ENCODE results near the gene NCOR2. TPM values are rescaled to one million over a fixed set of nuclear protein-coding genes. Genes with fewer than 3 reads are reported as not detected.

NCOR2 gene
- total and polyA plus RNA-seq, 2 of the 8 experiments (the other 6 are each of a cell fraction or from before 2014, with no cell fraction given): 14.8 to 275 TPM

GRCh38 chr12:124549629-124550028 lies 17.8 kb downstream of the NCOR2 start:
- Histone ChIP-seq H3K4me3 (ENCODE audit: extremely low read depth in 1 of 4, insufficient read depth in 2 of 4, low read depth in 3 of 4, low read length in 4 of 4) (no peak overlapping the region), H3K18ac (ENCODE audit: extremely low read depth, low read length) (no peak overlapping the region), H3K36me3 (ENCODE audit: control insufficient read depth in 2 of 4, insufficient read depth in 4 of 4, low read length in 3 of 4) (peaks cover 0 to 3% (median 0%) of the 10 kb centered on the region in 4 experiments; a peak in 2 of 8 replicates), H3K27me3 (replicated peaks in 1 of 4; ENCODE audit: control insufficient read depth in 3 of 4, extremely low read depth in 1 of 4, insufficient read depth in 3 of 4, low read length in 3 of 4) (no peaks in the 10 kb centered on the region), H2BK120ac (replicated peaks; ENCODE audit: low read depth, low read length) (no peak overlapping the region), H3K27ac (ENCODE audit: low read depth, low read length) (no peak overlapping the region), H2AFZ (ENCODE audit: low read length) (no peak overlapping the region), H4K20me1 (replicated peaks in 1 of 2; ENCODE audit: control insufficient read depth in 1 of 2, insufficient read depth in 2 of 2, low read length in 2 of 2) (peaks cover 28 to 51% of the 10 kb centered on the region in 2 experiments), H3K4ac (replicated peaks; ENCODE audit: insufficient read length, low read depth, low read length) (no peak overlapping the region), H3K79me2 (ENCODE audit: control insufficient read depth in 1 of 2, insufficient read depth in 2 of 2, low read length in 2 of 2) (peaks cover 60 to 100% of the 10 kb centered on the region in 2 experiments), H4K8ac (ENCODE audit: extremely low read depth, insufficient read depth, low read length) (no peak overlapping the region; the same call in none of the 2 replicates), H3K4me2 (ENCODE audit: insufficient read depth in 1 of 2, low read depth in 2 of 2, low read length in 2 of 2) (no peak overlapping the region), H2BK15ac (ENCODE audit: low read length) (no peak overlapping the region), H4K5ac (ENCODE audit: insufficient read length, low read depth, low read length) (no peak overlapping the region), H3K9ac (replicated peaks in 1 of 4; ENCODE audit: extremely low read depth in 1 of 4, low read depth in 3 of 4, low read length in 3 of 4) (no peak overlapping the region), H2BK5ac (ENCODE audit: low read depth, low read length) (no peak overlapping the region; the same call in 1 of the 2 replicates), H3K79me1 (ENCODE audit: low read depth, low read length) (peaks cover 21% of the 10 kb centered on the region), H3K23me2 (ENCODE audit: low read depth, low read length) (no peaks in the 10 kb centered on the region), H3K4me1 (replicated peaks in 1 of 4; ENCODE audit: control insufficient read depth in 3 of 4, insufficient read depth in 4 of 4, low read length in 3 of 4) (peaks cover 7 to 42% (median 23%) of the 10 kb centered on the region in 4 experiments), H3K14ac (ENCODE audit: insufficient read length) (no peak overlapping the region), H2AK5ac (ENCODE audit: low read depth, low read length) (no peak overlapping the region; the same call in 1 of the 2 replicates), H2BK20ac (ENCODE audit: low read length) (no peak overlapping the region), H3K56ac (replicated peaks; ENCODE audit: insufficient read length, low read depth, low read length) (no peak overlapping the region), H3K23ac (ENCODE audit: insufficient read length) (no peak overlapping the region), H2BK12ac (ENCODE audit: low read depth, low read length) (no peak overlapping the region), H4K91ac (replicated peaks; ENCODE audit: insufficient read length, low read length) (no peak overlapping the region), H3K9me3 (ENCODE audit: insufficient read depth in 2 of 2, low read depth in 1 of 2, low read length in 1 of 2) (no peaks in the 10 kb centered on the region)
- FAIRE-seq: no peak
- DNase-seq (ENCODE audit: low read depth in 1 of 2, low spot score in 2 of 2): no peak
- 89% methylated on average over 17 of the region's 17 CpGs; no CpG with 5 or more reads in 1 of the 2 experiments for WGBS, 2 experiments (ENCODE audit: extremely low coverage in 1 of 2, insufficient coverage in 1 of 2, insufficient read length in 1 of 2, insufficient replicate concordance in 2 of 2, low coverage in 1 of 2, low lambda C conversion rate in 2 of 2, missing lambda C conversion rate in 1 of 2)
- CTCF ChIA-PET (ENCODE audit: partially characterized antibody): interaction anchor here (1.3 to 2.1 kb wide), 3 partner anchors 23 to 218 kb away, joined by 3 to 11 read pairs (median 5); no protein-coding TSS in a partner anchor
- POLR2A ChIA-PET (ENCODE audit: partially characterized antibody): interaction anchor here (1.6 kb wide), 1 partner anchor 28 kb away, joined by 4 read pairs; no protein-coding TSS in a partner anchor
- TF ChIP-seq KDM5A (IDR thresholded peaks at IDR 0.05; ENCODE audit: low read length): no peak
- TF ChIP-seq SIN3A (conservative IDR thresholded peaks at IDR 0.05 in 1 of 2, IDR thresholded peaks at IDR 0.05 in 1 of 2; ENCODE audit: low read depth in 1 of 2, low read length in 2 of 2): no peak
- TF ChIP-seq CBX5 (IDR thresholded peaks at IDR 0.05; ENCODE audit: low read depth, low read length): no peak
- no peak for TF ChIP-seq POU5F1 (IDR thresholded peaks at IDR 0.05; ENCODE audit: low read depth, low read length)
- TF ChIP-seq E2F6 (IDR thresholded peaks at IDR 0.05): no peak
- no peak for TF ChIP-seq HDAC2 (IDR thresholded peaks at IDR 0.05; ENCODE audit: borderline replicate concordance in 1 of 2, low read depth in 2 of 2, low read length in 2 of 2)
- TF ChIP-seq SIX5 (IDR thresholded peaks at IDR 0.05; ENCODE audit: low read depth, low read length): no peak
- no peak for TF ChIP-seq ASH2L (IDR thresholded peaks at IDR 0.05; ENCODE audit: low read length)
- no peak for TF ChIP-seq CREB1 (IDR thresholded peaks at IDR 0.05)
- TF ChIP-seq CEBPB (IDR thresholded peaks at IDR 0.05; ENCODE audit: low read depth, low read length): no peak
- TF ChIP-seq FOSL1 (IDR thresholded peaks at IDR 0.05; ENCODE audit: insufficient read depth, low read depth, low read length): no peak
- TF ChIP-seq TEAD4 (IDR thresholded peaks at IDR 0.05; ENCODE audit: low read depth, low read length): no peak
- no peak for TF ChIP-seq RAD21 (IDR thresholded peaks at IDR 0.05 in 1 of 2, conservative IDR thresholded peaks at IDR 0.05 in 1 of 2; ENCODE audit: low read depth in 2 of 2, low read length in 2 of 2)

Data from H1 (cell line).